Colonic mucosa (tissue), 4 donors: ENCODE data around the gene P4HA3. TPM values are rescaled to one million over a fixed set of nuclear protein-coding genes. Genes with fewer than 3 reads are reported as not detected.

Experiments used
- DNase-seq: peaks from one replicate; pipeline ENCODE4 v3.0.0-alpha.2; 2020
- H3K27ac ChIP-seq: fragments of 200-600 bp; one replicate; pipeline ENCODE4 v1.8.0; 2021
- H3K27me3 ChIP-seq: fragments of 200-600 bp; one replicate; pipeline ENCODE4 v1.8.0; 2021
- H3K36me3 ChIP-seq: fragments of 200-600 bp; one replicate; pipeline ENCODE4 v1.8.0; 2021
- H3K4me1 ChIP-seq: fragments of 200-600 bp; one replicate; pipeline ENCODE4 v1.8.0; 2021; ENCODE audit warnings: mild to moderate bottlenecking
- H3K4me3 ChIP-seq: fragments of 200-600 bp; one replicate; pipeline ENCODE4 v1.8.0; 2021
- H3K9ac ChIP-seq, 2 donors: one replicate each; pipeline ENCODE4 v1.7.0; 2013; ENCODE audit warnings: control low read depth in 2 of 2, low read depth in 2 of 2, low read length in 2 of 2
- H3K9me3 ChIP-seq: fragments of 200-600 bp; one replicate; pipeline ENCODE4 v1.8.0; 2021
- intact Hi-C: fragments of 100-400 bp; cut with DNase I; formaldehyde crosslinking; loops from one replicate; pipeline ENCODE4 v1.14.1; 2022
- total RNA-seq, 2 donors: library from RNA; stranded (reverse); fragmentation: NEBNext Ultra II Directional in 1 of 2; extraction: Animal tissue kit (Norgen Biotek cat#: 25700) in 1 of 2; gene quantifications; one replicate each; pipeline ENCODE4 v1.2.1, GENCODE V29; 2021
- TF ChIP-seq, protein P1 (sequence below): fragments of 200-600 bp; IDR thresholded peaks from one replicate; pipeline ENCODE4 v1.8.0; 2022; ENCODE audit warnings: antibody characterized with exemption, mild to moderate bottlenecking
- donor health status: healthy.
- donor health status: DM: no; HTN: no; CAD: no.
- donor health status: DM: no; HTN: no; CAD: no.

The P4HA3 gene
- total RNA-seq, 2 donors from 2014 or later = 0.12 to 0.85 TPM

DNA sequence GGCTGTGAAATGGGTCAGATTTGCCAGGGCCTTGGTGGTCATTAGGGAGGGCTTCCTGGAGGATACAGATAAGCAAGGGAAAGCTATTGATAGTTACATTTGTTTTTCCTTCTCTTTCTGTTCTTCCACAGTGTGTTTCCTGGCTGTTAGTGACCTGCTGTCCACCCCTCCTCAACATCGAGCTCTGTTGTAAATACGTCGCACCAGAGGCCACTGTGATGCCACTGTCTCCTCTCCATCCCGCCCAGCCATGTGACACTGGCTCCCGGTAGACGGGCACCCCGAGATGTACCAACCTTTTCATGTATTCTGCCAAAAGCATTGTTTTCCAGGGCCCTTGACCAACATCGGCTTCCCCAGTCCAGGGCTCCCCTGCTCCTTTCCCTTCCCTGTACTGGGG, 58.1 kb downstream of the P4HA3 start:
- peaks cover 6% of the 10 kb centered on the region for H3K36me3 ChIP-seq
- DNase-seq = no peak
- H3K27me3 ChIP-seq = no peaks in the 10 kb centered on the region
- H3K4me3 ChIP-seq = no peak overlapping the region
- H3K9ac ChIP-seq = no peak overlapping the region
- H3K4me1 ChIP-seq = no peaks in the 10 kb centered on the region
- intact Hi-C loops = loop anchor here (10.0 kb wide), 2 partner anchors 61 to 321 kb away; partner anchors contain the start of gene P4HA3
- TF ChIP-seq, protein P1, sequence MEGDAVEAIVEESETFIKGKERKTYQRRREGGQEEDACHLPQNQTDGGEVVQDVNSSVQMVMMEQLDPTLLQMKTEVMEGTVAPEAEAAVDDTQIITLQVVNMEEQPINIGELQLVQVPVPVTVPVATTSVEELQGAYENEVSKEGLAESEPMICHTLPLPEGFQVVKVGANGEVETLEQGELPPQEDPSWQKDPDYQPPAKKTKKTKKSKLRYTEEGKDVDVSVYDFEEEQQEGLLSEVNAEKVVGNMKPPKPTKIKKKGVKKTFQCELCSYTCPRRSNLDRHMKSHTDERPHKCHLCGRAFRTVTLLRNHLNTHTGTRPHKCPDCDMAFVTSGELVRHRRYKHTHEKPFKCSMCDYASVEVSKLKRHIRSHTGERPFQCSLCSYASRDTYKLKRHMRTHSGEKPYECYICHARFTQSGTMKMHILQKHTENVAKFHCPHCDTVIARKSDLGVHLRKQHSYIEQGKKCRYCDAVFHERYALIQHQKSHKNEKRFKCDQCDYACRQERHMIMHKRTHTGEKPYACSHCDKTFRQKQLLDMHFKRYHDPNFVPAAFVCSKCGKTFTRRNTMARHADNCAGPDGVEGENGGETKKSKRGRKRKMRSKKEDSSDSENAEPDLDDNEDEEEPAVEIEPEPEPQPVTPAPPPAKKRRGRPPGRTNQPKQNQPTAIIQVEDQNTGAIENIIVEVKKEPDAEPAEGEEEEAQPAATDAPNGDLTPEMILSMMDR = no peak
- H3K9me3 ChIP-seq = no peaks in the 10 kb centered on the region
- H3K27ac ChIP-seq = no peak overlapping the region

DNA sequence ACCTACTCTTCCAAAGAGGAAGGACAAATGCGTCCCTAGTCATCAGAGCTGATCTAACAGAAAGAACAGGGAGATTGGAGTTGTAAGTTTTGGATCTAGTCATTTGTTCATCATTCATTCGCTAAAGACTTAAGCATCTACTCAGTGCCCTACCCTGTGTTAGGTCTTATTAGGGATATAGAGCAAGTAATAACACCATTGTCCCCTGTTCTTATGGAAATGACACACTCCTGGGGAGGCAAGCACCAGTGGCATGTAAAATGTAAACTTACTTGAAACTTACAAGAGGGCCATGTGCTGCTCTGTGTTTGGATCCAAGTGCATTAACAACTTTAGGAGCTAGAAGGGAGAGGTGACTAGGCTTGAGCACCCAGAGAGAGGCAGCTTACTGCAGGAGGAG, 61.9 kb downstream of the P4HA3 start:
- Histone ChIP-seq H3K36me3 (peaks cover 6% of the 10 kb centered on the region), H3K4me3 (no peak overlapping the region), H3K27me3 (no peaks in the 10 kb centered on the region), H3K27ac (no peak overlapping the region), H3K9me3 (no peaks in the 10 kb centered on the region), H3K9ac (no peak overlapping the region), H3K4me1 (no peaks in the 10 kb centered on the region)
- TF ChIP-seq, protein P1 = no peak
- intact Hi-C loops = no loop called here
- DNase-seq = no peak

DNA sequence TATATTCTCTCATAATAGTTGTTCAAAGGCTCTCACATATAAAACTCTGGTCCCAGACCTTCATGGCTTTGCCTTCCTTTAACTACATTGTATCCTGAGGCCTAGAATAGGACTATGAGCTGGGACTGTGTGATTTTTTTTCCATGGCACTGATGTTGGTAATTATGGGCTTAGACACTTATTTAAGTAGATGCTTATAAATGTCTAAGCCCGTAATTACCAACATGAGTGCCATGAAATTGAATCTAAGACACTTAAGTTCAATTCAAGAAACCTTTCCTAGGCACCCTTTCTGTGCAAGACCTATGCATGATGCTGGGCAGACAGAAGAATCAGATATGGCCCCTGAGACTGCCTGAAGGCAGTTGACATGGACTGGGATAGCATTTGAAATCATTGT, 63.0 kb downstream of the P4HA3 start:
- H3K4me1 ChIP-seq = no peaks in the 10 kb centered on the region
- H3K27ac ChIP-seq = no peak overlapping the region
- H3K4me3 ChIP-seq = no peak overlapping the region
- no peak overlapping the region for H3K9ac ChIP-seq
- no peaks in the 10 kb centered on the region for H3K27me3 ChIP-seq
- TF ChIP-seq, protein P1 = no peak
- DNase-seq = no peak
- intact Hi-C loops = no loop called here
- no peaks in the 10 kb centered on the region for H3K9me3 ChIP-seq
- peaks cover 6% of the 10 kb centered on the region for H3K36me3 ChIP-seq

DNA sequence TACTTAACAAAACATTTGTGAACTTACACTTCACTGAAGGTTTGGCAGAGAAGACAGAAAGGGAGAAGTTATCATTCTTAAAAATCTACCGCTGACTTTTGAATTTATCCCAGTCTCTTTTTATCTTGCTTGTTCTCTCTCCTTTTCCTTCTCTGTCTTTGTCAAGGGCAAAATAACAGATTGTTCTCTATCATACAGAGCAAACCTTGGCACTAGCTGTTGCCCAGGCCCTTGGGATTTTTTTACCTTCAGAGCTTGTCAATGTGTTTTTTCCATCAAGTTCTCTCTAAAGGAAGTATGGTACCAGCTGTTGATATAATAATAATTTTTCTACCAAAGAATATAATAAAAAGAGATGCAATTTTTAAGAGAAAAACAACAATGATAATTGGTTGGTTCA, 73.2 kb downstream of the P4HA3 start:
- H3K27ac ChIP-seq = no peak overlapping the region
- no peaks in the 10 kb centered on the region for H3K4me1 ChIP-seq
- H3K36me3 ChIP-seq = peaks cover 5% of the 10 kb centered on the region
- DNase-seq = no peak
- no peak overlapping the region for H3K4me3 ChIP-seq
- no peaks in the 10 kb centered on the region for H3K27me3 ChIP-seq
- no peaks in the 10 kb centered on the region for H3K9me3 ChIP-seq
- intact Hi-C loops = no loop called here
- no peak overlapping the region for H3K9ac ChIP-seq
- TF ChIP-seq, protein P1 = no peak

GRCh38 chr11:74237541-74237940, 73.9 kb downstream of the P4HA3 start:
- H3K27ac ChIP-seq = no peak overlapping the region
- TF ChIP-seq, protein P1 = no peak
- no peak for DNase-seq
- no peaks in the 10 kb centered on the region for H3K9me3 ChIP-seq
- intact Hi-C loops = no loop called here
- H3K4me3 ChIP-seq = no peak overlapping the region
- H3K36me3 ChIP-seq = peaks cover 5% of the 10 kb centered on the region
- no peak overlapping the region for H3K9ac ChIP-seq
- no peaks in the 10 kb centered on the region for H3K27me3 ChIP-seq
- H3K4me1 ChIP-seq = no peaks in the 10 kb centered on the region

DNA sequence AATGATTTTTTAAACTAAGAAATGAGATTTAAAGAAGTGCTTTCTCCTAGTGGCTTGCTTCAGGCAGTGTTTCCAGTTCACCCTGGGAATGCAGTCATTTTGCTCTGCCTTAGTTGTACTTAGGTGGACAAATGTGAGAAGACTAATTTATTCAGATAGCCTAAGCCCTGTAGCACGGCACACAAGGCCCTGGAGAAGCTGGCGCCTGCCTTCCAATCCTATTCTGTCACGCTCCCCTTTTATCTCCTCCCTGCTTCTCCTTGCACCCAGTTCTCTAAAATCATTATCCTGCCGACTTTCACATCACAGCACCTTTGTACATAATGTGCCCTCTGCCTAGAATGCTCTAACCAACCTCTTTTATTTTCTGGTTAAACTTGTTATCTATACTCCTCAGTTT, 76.3 kb downstream of the P4HA3 start:
- no peak overlapping the region for H3K27ac ChIP-seq
- TF ChIP-seq, protein P1 = no peak
- no peaks in the 10 kb centered on the region for H3K9me3 ChIP-seq
- peaks cover 5% of the 10 kb centered on the region for H3K36me3 ChIP-seq
- intact Hi-C loops = no loop called here
- no peaks in the 10 kb centered on the region for H3K27me3 ChIP-seq
- DNase-seq = no peak
- H3K9ac ChIP-seq = no peak overlapping the region
- no peaks in the 10 kb centered on the region for H3K4me1 ChIP-seq
- no peak overlapping the region for H3K4me3 ChIP-seq
